GM12874 (cell line): Measurements from ENCODE around the gene ESRRA.

Experiments
- CTCF ChIP-seq: IDR thresholded peaks from 2 replicates; pipeline ENCODE4 v1.5.1; 2011; ENCODE audit warnings: low read depth, mild to moderate bottlenecking, control low read depth, low read length, moderate library complexity; ENCODE audit not compliant: insufficient read depth

The ESRRA gene

GRCh38 chr11:64276653-64277431, 28.5 kb upstream of the ESRRA start:
- TF ChIP-seq CTCF = no peak

- TF ChIP-seq CTCF = no peak
Measured at GRCh38 chr11:64278576-64279190, 26.6 kb upstream of the ESRRA start.

- TF ChIP-seq CTCF = no peak
Measured at GRCh38 chr11:64281957-64282770, 23.2 kb upstream of the ESRRA start.

- TF ChIP-seq CTCF = no peak
Measured at GRCh38 chr11:64283092-64283491, 22.2 kb upstream of the ESRRA start.

- TF ChIP-seq CTCF = 0 out of 2 replicates have a peak, but pooled peaks have one; percentile 6
Measured at GRCh38 chr11:64284048-64284961, 21.0 kb upstream of the ESRRA start, which contains the start of gene BAD. TSS of gene BAD (minus strand) at chr11:64284665. CDS start at chr11:64284368, 297 bp downstream.

- no peak for TF ChIP-seq CTCF
Measured at GRCh38 chr11:64284962-64285884, 20.1 kb upstream of the ESRRA start, which contains the start of gene GPR137. TSS of gene GPR137 (plus strand) at chr11:64285848. CDS start at chr11:64286525, 677 bp downstream.
